ENCODE results near the gene ZNF134. TPM values are rescaled to one million over a fixed set of nuclear protein-coding genes. Genes with fewer than 3 reads are reported as not detected.
A peak's percentile ranks its signal among the peaks of the same experiment; 100 is the strongest.

The ZNF134 gene
- total and polyA plus RNA-seq, 9 of the 15 experiments (the other 6 are each of a cell fraction or from before 2014, with no cell fraction given), result 1.3 to 10.0 (median 5.7) TPM

DNA sequence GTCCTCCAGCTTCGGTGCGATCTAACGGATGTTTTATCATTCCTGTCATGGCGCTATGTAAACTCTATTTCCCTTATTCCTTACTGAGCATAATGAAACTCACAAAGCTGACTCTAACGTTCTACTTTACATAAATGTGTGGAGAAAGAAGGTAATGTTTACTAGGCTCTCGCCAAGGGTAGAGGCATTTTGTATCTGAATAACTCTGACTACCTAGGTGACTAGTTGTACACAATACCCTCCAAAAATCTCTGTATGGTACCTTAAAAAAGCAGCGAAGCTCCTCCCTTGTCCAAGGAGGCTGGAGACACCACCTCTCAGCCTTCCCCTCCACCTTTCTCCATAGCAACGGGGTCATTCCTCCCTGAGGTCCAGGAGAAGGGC, 14.7 kb upstream of the ZNF134 start:
- peak overlapping the region; percentile 64 for H2AFZ ChIP-seq (ENCODE audit: low read depth, low read length)
- no peak overlapping the region; a peak in 1 of 4 replicates for H3K9ac ChIP-seq (ENCODE audit: insufficient read depth in 1 of 2, low read depth in 2 of 2, low read length in 2 of 2)
- BruUV-seq (replicated peaks), result no TSS peak
- DNase-seq (ENCODE audit: extremely low read depth in 1 of 4, low spot score in 3 of 4), result no peak
- no peak for ATAC-seq
- H3K4me2 ChIP-seq (ENCODE audit: insufficient read depth, low read length), result peak overlapping the region; percentile 85
- in situ Hi-C loops (cut with MboI), result no loop called here
- intact Hi-C loops (cut with micrococcal nuclease), result no loop called here
- CTCF ChIA-PET (ENCODE audit: low intra/inter-chr PET ratio), result no interaction called here
- no peak for TF ChIP-seq SRSF7 (optimal IDR thresholded peaks at IDR 0.05; ENCODE audit: low read depth, low read length)
- TF ChIP-seq RFX1 (IDR thresholded peaks at IDR 0.05), result peak; percentile 64
- H4K20me1 ChIP-seq (replicated peaks; ENCODE audit: control insufficient read depth, insufficient read depth, low read length), result no peaks in the 10 kb centered on the region
- H3K27me3 ChIP-seq (ENCODE audit: control insufficient read depth in 2 of 2, insufficient read depth in 2 of 2, low read length in 2 of 2), result no peaks in the 10 kb centered on the region
- peaks cover 0 to 10% of the 10 kb centered on the region in 2 experiments; a peak in 3 of 5 replicates for H3K4me1 ChIP-seq (replicated peaks in 1 of 2; ENCODE audit: control insufficient read depth in 2 of 2, insufficient read depth in 2 of 2, low read length in 2 of 2)
- no peaks in the 10 kb centered on the region; the same call in 2 of the 3 replicates for H3K36me3 ChIP-seq (ENCODE audit: control insufficient read depth, insufficient read depth, low read length)
- H3K27ac ChIP-seq (ENCODE audit: extremely low read depth, low read depth, low read length), result no peak overlapping the region
- H3K4me3 ChIP-seq, result peak overlapping the region; percentile 74
- H3K9me1 ChIP-seq (ENCODE audit: control insufficient read depth, insufficient read depth, low read length), result no peaks in the 10 kb centered on the region
- WGBS (ENCODE audit: insufficient coverage, low coverage, missing lambda C conversion rate), result 30% methylated on average over 7 of the region's 8 CpGs
- FAIRE-seq, result no peak
- POLR2A ChIA-PET, result no interaction called here
- peaks cover 3% of the 10 kb centered on the region; the same call in 2 of the 3 replicates for H3K79me2 ChIP-seq (ENCODE audit: control insufficient read depth, insufficient read depth, low read length)
- no peaks in the 10 kb centered on the region; the same call in 1 of the 2 replicates for H3K9me3 ChIP-seq (replicated peaks; ENCODE audit: control insufficient read depth, insufficient read depth, low read depth, low read length)

DNA sequence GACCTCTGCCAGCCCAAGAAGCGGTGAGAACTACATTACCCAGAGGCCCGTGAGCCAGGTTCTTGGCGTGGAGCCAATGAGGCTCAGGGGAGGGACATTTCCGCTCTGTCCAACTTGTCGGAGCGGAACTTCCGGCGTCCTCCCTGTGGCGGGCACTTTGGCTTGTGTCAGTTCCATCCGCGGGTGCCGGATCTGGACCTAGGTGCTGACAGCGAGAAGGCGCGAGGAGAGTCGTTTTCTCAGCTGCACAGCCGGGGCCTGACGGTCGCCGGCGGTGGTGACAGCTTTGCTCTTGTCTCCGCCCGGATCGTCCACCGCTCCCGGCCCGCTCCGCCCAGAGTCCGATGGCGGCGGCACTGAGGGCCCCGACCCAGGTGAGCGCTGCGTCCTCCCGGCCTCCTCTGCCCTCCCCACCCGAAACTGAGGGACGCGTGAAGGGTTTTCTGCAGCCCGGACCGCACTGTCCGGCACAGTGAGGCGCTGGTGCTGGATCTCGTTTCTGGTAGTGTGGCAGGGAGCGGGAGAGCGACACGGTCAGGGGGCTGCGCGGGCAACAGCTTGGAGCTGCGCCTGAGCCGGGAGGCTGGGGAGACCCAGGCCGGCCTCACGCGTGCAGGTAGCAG, 14.2 kb upstream of the ZNF134 start, which contains the start of gene ZNF530:
Gene ZNF530, plus strand, starts transcription at position 125 of the 623 bp plus-strand sequence. CDS start 4,461 bp downstream, outside the sequence.
- H3K27ac ChIP-seq (ENCODE audit: extremely low read depth, low read depth, low read length), result no peak within 1 kb of the TSS; the same call in 2 of the 3 replicates
- peak; percentile 98 for FAIRE-seq
- POLR2A ChIA-PET, result interaction anchor here (0.6 kb wide), 1 partner anchor 96 kb away, joined by 3 read pairs; no protein-coding TSS in a partner anchor
- TF ChIP-seq ZFPM2 (CRISPR knock-in tag; IDR thresholded peaks at IDR 0.05) (no peak), SNIP1 (IDR thresholded peaks at IDR 0.05; ENCODE audit: low read depth) (no peak), ZNF3 (CRISPR knock-in tag; IDR thresholded peaks at IDR 0.05) (no peak), ADNP (tag; IDR thresholded peaks at IDR 0.05) (no peak), ZNF57 (CRISPR knock-in tag; IDR thresholded peaks at IDR 0.05) (no peak), ZEB2 (IDR thresholded peaks at IDR 0.05) (no peak), IRF2 (CRISPR knock-in tag; IDR thresholded peaks at IDR 0.05) (no peak), CREM (IDR thresholded peaks at IDR 0.05; ENCODE audit: low read depth) (peak; percentile 69), ZNF668 (CRISPR knock-in tag; IDR thresholded peaks at IDR 0.05) (no peak), EWSR1 (IDR thresholded peaks at IDR 0.05; ENCODE audit: borderline replicate concordance, low read depth, partially characterized antibody) (no peak), ZNF507 (tag; conservative IDR thresholded peaks at IDR 0.05) (no peak), FOXJ2 (tag; IDR thresholded peaks at IDR 0.05) (no peak), OTX1 (CRISPR knock-in tag; IDR thresholded peaks at IDR 0.05) (no peak), ARID2 (IDR thresholded peaks at IDR 0.05) (no peak)
- TF ChIP-seq, protein P1, sequence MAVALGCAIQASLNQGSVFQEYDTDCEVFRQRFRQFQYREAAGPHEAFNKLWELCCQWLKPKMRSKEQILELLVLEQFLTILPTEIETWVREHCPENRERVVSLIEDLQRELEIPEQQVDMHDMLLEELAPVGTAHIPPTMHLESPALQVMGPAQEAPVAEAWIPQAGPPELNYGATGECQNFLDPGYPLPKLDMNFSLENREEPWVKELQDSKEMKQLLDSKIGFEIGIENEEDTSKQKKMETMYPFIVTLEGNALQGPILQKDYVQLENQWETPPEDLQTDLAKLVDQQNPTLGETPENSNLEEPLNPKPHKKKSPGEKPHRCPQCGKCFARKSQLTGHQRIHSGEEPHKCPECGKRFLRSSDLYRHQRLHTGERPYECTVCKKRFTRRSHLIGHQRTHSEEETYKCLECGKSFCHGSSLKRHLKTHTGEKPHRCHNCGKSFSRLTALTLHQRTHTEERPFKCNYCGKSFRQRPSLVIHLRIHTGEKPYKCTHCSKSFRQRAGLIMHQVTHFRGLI (CRISPR knock-in tag; IDR thresholded peaks at IDR 0.05), result no peak

More for the DNA sequence above, 14.2 kb upstream of the ZNF134 start, which contains the start of gene ZNF530:
- BruUV-seq (replicated peaks), result no TSS peak
- H3K36me3 ChIP-seq (ENCODE audit: control insufficient read depth, insufficient read depth, low read length), result peaks cover 4% of the 10 kb centered on the region; the same call in 2 of the 3 replicates
- in situ Hi-C loops (cut with MboI) (no loop called here), intact Hi-C loops (cut with micrococcal nuclease) (no loop called here)
- peak within 1 kb of the TSS; percentile 54 to 89; a peak in 3 of 4 replicates for H3K9ac ChIP-seq (ENCODE audit: insufficient read depth in 1 of 2, low read depth in 2 of 2, low read length in 2 of 2)
- ATAC-seq (peak; percentile 100), DNase-seq (ENCODE audit: extremely low read depth in 1 of 4, low spot score in 3 of 4) (peak; percentile 89 to 94 (median 92))
- H3K27me3 ChIP-seq (ENCODE audit: control insufficient read depth in 2 of 2, insufficient read depth in 2 of 2, low read length in 2 of 2), result no peaks in the 10 kb centered on the region
- H3K9me3 ChIP-seq (replicated peaks; ENCODE audit: control insufficient read depth, insufficient read depth, low read depth, low read length), result no peaks in the 10 kb centered on the region; the same call in none of the 2 replicates
- H3K79me2 ChIP-seq (ENCODE audit: control insufficient read depth, insufficient read depth, low read length), result peaks cover 3% of the 10 kb centered on the region; the same call in 2 of the 3 replicates
- H3K4me1 ChIP-seq (replicated peaks in 1 of 2; ENCODE audit: control insufficient read depth in 2 of 2, insufficient read depth in 2 of 2, low read length in 2 of 2), result peaks cover 0 to 10% of the 10 kb centered on the region in 2 experiments; a peak in 3 of 5 replicates
- peak within 1 kb of the TSS; percentile 74 for H3K4me3 ChIP-seq
- H3K4me2 ChIP-seq (ENCODE audit: insufficient read depth, low read length), result peak within 1 kb of the TSS; percentile 85
- no peaks in the 10 kb centered on the region for H4K20me1 ChIP-seq (replicated peaks; ENCODE audit: control insufficient read depth, insufficient read depth, low read length)
- CTCF ChIA-PET (ENCODE audit: low intra/inter-chr PET ratio), result no interaction called here
- 3% methylated on average over 35 of the region's 53 CpGs for WGBS (ENCODE audit: insufficient coverage, low coverage, missing lambda C conversion rate)
- peak within 1 kb of the TSS; percentile 88 for H2AFZ ChIP-seq (ENCODE audit: low read depth, low read length)
- H3K9me1 ChIP-seq (ENCODE audit: control insufficient read depth, insufficient read depth, low read length), result no peaks in the 10 kb centered on the region
